GM23248 (cell line): ENCODE data around the gene RAB8B. TPM values are rescaled to one million over a fixed set of nuclear protein-coding genes. Genes with fewer than 3 reads are reported as not detected.
A peak's percentile ranks its signal among the peaks of the same experiment; 100 is the strongest.

Experiments used
- DNase-seq: peaks from one replicate; pipeline ENCODE4 v3.0.0-alpha.2; 2015
- H2AFZ ChIP-seq: fragments of 200-600 bp; sonication (generic); 2 replicates; pipeline ENCODE4 v1.6.1; 2016; ENCODE audit warnings: antibody characterized with exemption
- H3F3A ChIP-seq: fragments of 200-600 bp; sonication (generic); 2 replicates; pipeline ENCODE4 v1.6.1; 2016; ENCODE audit warnings: mild to moderate bottlenecking, antibody characterized with exemption, mixed run types; ENCODE audit not compliant: insufficient read depth
- H3K27ac ChIP-seq: fragments of 200-600 bp; sonication (generic); 2 replicates; pipeline ENCODE4 v1.5.1; 2016; ENCODE audit warnings: mild to moderate bottlenecking
- H3K27me3 ChIP-seq: fragments of 200-600 bp; sonication (generic); replicated peaks from 2 replicates; pipeline ENCODE4 v1.6.1; 2016; ENCODE audit warnings: mild to moderate bottlenecking; ENCODE audit not compliant: insufficient read depth
- H3K36me3 ChIP-seq: fragments of 200-600 bp; sonication (generic); 2 replicates; pipeline ENCODE4 v1.6.1; 2016; ENCODE audit warnings: low read depth, mild to moderate bottlenecking
- H3K4me1 ChIP-seq: fragments of 200-600 bp; sonication (generic); 2 replicates; pipeline ENCODE4 v1.6.1; 2016; ENCODE audit warnings: mild to moderate bottlenecking; ENCODE audit not compliant: insufficient read depth
- H3K4me2 ChIP-seq: fragments of 200-600 bp; sonication (generic); one replicate; pipeline ENCODE4 v1.6.1; 2016; ENCODE audit warnings: mild to moderate bottlenecking; ENCODE audit not compliant: unreplicated experiment
- H3K4me3 ChIP-seq: fragments of 200-600 bp; sonication (generic); 2 replicates; pipeline ENCODE4 v1.5.1; 2016; ENCODE audit warnings: mild to moderate bottlenecking
- H3K79me2 ChIP-seq: fragments of 200-600 bp; sonication (generic); 2 replicates; pipeline ENCODE4 v1.6.1; 2016; ENCODE audit warnings: mild to moderate bottlenecking; ENCODE audit not compliant: insufficient read depth
- H3K9ac ChIP-seq: fragments of 200-600 bp; sonication (generic); 2 replicates; pipeline ENCODE4 v1.6.1; 2016; ENCODE audit warnings: mild to moderate bottlenecking
- H3K9me2 ChIP-seq: fragments of 200-600 bp; sonication (generic); 2 replicates; pipeline ENCODE4 v1.6.1; 2016; ENCODE audit warnings: mixed run types, mild to moderate bottlenecking, moderate library complexity; ENCODE audit not compliant: insufficient read depth
- H3K9me3 ChIP-seq: fragments of 200-600 bp; sonication (generic); one replicate; pipeline ENCODE4 v1.6.1; 2017; ENCODE audit warnings: low read depth
- H4K20me1 ChIP-seq: fragments of 200-600 bp; sonication (generic); 2 replicates; pipeline ENCODE4 v1.6.0; 2016; ENCODE audit not compliant: insufficient read depth
- EZH2 ChIP-seq: fragments of 200-600 bp; sonication (generic); IDR thresholded peaks from 2 replicates; pipeline ENCODE4 v1.6.1; 2018; ENCODE audit warnings: antibody characterized with exemption, mild to moderate bottlenecking; ENCODE audit not compliant: insufficient read depth, poor library complexity, severe bottlenecking
- EZH2phosphoT487 ChIP-seq: fragments of 200-600 bp; sonication (generic); IDR thresholded peaks from 2 replicates; pipeline ENCODE4 v1.6.1; 2018; ENCODE audit warnings: antibody characterized with exemption, moderate library complexity, mild to moderate bottlenecking, low read depth; ENCODE audit not compliant: insufficient read depth
- WGBS, 2 experiments: methylation state at CpG; one replicate each; pipeline ENCODE4 v1.1.6; 2015 to 2017; ENCODE audit warnings: low lambda C conversion rate in 2 of 2, low coverage in 1 of 2; ENCODE audit errors: missing lambda C conversion rate in 2 of 2; 5-methylcytosine and 5-hydroxymethylcytosine counted together
- in situ Hi-C: fragments of 300-500 bp; cut with MboI; formaldehyde crosslinking; loops from 2 replicates; pipeline ENCODE4 v1.15.0; 2020
- polyA plus RNA-seq: library from polyadenylated mRNA; unstranded; fragments of >200 nt; fragmentation: Nextera tagmentation; extraction: Ambion mirVana; gene quantifications from 2 replicates; pipeline ENCODE4 v1.2.1, GENCODE V29; 2016
- total RNA-seq: library from RNA; depleted of rRNA; stranded (reverse); fragments of >200 nt; shearing (Covaris generic); gene quantifications from 2 replicates; pipeline ENCODE4 v1.2.3, GENCODE V29; 2014

Gene RAB8B
- total and polyA plus RNA-seq, 2 experiments from 2014 or later: 43.6 to 54.3 TPM

DNA sequence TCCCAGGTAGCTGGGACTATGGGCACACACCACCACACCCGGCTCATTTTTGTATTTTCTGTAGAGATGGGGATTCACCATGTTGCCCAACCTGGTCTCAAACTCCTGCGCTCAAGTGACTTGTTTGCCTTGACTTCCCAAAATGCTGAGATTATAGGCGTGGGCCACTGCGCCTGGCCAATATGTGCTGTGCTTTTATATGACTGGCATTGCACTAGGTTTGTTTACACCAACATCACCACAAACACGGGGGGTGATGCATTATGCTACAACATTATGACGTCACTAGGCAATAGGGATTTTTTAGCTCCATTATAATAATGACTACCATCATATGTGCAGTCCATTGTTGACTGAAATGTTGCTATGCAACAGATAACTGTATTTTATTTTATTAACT is 94.9 kb downstream of the RAB8B start:
- no peaks in the 10 kb centered on the region for H4K20me1 ChIP-seq
- H3K9ac ChIP-seq: no peak overlapping the region
- in situ Hi-C loops: no loop called here
- no peak overlapping the region for H2AFZ ChIP-seq
- no peak overlapping the region for H3K4me2 ChIP-seq
- H3K79me2 ChIP-seq: no peaks in the 10 kb centered on the region
- H3K9me2 ChIP-seq: no peaks in the 10 kb centered on the region
- no peaks in the 10 kb centered on the region for H3K9me3 ChIP-seq
- H3K4me3 ChIP-seq: no peak overlapping the region
- H3K27ac ChIP-seq: no peak overlapping the region
- H3K4me1 ChIP-seq: 0 out of 2 replicates have a peak, but pooled peaks cover 14% of the 10 kb centered on the region
- no peak for TF ChIP-seq EZH2phosphoT487
- no peak for TF ChIP-seq EZH2
- whole genome bisulfite sequencing, 2 experiments: 96 to 98% methylated on average over 6 of the region's 6 CpGs
- DNase-seq: no peak
- H3K36me3 ChIP-seq: peaks cover 45% of the 10 kb centered on the region
- H3K27me3 ChIP-seq: no peaks in the 10 kb centered on the region
- H3F3A ChIP-seq: peaks cover 16% of the 10 kb centered on the region

DNA sequence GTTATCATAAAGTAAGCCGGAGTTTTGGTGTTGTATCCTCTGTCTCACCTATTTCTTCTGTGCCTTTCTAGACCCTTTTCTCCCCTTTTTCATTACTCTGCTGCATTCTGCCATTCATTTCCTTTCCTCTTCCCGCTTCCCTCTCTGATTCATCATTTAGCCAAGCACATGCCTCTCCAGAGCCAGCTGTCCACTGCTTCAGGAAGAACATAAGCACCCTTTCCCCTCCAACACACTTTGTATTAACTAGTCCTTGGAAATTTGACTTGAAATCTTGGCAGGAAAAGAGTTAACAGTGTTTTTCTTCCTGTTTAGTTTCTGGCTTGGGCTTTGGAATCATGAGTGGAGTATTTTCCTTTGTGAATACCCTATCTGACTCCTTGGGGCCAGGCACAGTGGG is 97.7 kb downstream of the RAB8B start:
- Histone ChIP-seq H3K27ac (no peak overlapping the region), H3K4me3 (no peak overlapping the region), H3K9ac (no peak overlapping the region), H4K20me1 (no peaks in the 10 kb centered on the region), H3K9me2 (no peaks in the 10 kb centered on the region), H3K4me2 (no peak overlapping the region), H3K9me3 (no peaks in the 10 kb centered on the region), H3K79me2 (no peaks in the 10 kb centered on the region), H2AFZ (no peak overlapping the region), H3K27me3 (no peaks in the 10 kb centered on the region), H3F3A (peaks cover 36% of the 10 kb centered on the region), H3K36me3 (peaks cover 40% of the 10 kb centered on the region), H3K4me1 (peaks cover 35% of the 10 kb centered on the region)
- WGBS, 2 experiments: 55 to 80% methylated on average over 2 of the region's 2 CpGs
- no peak for TF ChIP-seq EZH2
- no peak for TF ChIP-seq EZH2phosphoT487
- peak; percentile 31 for DNase-seq
- in situ Hi-C loops: no loop called here

DNA sequence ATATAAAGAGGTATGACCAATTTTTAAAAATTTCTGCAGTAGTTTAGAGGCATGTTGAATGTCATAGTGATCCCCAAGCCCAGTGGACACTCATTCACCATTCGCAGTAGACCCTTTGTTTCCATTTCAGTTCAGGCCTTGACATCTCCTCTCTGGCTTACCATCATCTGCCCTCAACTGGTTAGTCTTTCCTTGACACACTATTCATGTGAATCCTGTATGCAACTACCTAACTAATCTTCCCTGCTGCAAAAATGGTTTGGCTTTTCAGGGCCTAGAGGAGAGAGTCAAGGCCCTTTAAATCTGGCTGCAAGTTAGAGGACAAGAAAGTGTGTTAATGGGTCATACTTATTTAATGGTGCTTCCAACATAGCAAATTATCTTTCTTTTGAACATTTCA is 98.9 kb downstream of the RAB8B start:
- H3K9me2 ChIP-seq: no peaks in the 10 kb centered on the region
- no peak overlapping the region for H3K27ac ChIP-seq
- H3K27me3 ChIP-seq: no peaks in the 10 kb centered on the region
- H3K4me1 ChIP-seq: peaks cover 39% of the 10 kb centered on the region
- H3K9ac ChIP-seq: no peak overlapping the region
- no peaks in the 10 kb centered on the region for H3K9me3 ChIP-seq
- no peaks in the 10 kb centered on the region for H4K20me1 ChIP-seq
- in situ Hi-C loops: no loop called here
- no peak overlapping the region for H3K4me2 ChIP-seq
- no peak overlapping the region for H3K4me3 ChIP-seq
- no peaks in the 10 kb centered on the region for H3K79me2 ChIP-seq
- WGBS, 2 experiments: 59 to 63% methylated on average over 1 of the region's 1 CpG
- H3F3A ChIP-seq: peaks cover 41% of the 10 kb centered on the region
- no peak for TF ChIP-seq EZH2
- TF ChIP-seq EZH2phosphoT487: no peak
- 0 out of 2 replicates have a peak overlapping the region, but pooled peaks have one; percentile 14 for H2AFZ ChIP-seq
- peaks cover 31% of the 10 kb centered on the region for H3K36me3 ChIP-seq
- DNase-seq: no peak

DNA sequence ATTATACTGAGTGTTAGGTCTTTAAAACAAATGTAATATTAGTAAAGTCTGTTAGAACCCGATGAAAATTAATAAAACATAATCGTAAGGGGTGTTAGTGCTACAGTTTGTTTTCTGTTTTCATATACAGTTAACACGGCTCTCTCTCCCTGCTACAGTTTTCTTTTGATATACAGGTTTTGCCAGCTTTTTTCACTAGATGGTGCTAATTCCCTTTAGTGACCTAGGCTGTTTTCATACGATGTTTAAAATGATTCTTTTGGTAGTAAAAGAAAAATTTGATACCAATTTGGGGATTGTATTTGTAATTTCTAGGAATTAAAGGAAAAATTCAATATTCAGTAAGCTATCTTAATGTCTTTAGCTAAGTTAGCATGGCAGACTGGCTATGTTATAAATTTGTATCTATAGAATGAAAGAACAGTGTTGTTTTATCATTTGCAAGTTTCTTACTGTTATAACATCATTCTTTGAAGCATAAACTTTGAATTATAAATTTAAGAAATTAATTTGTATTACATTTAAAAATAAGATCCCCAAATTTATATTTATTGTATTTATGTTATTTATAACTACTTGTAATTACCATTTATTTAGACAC is 99.5 kb downstream of the RAB8B start:
- 1 to 3% methylated on average over 4 of the region's 4 CpGs for WGBS, 2 experiments
- Histone ChIP-seq H3K4me1 (peaks cover 39% of the 10 kb centered on the region), H4K20me1 (no peaks in the 10 kb centered on the region), H3K79me2 (no peaks in the 10 kb centered on the region), H3F3A (peaks cover 41% of the 10 kb centered on the region), H3K9ac (no peak overlapping the region), H2AFZ (0 out of 2 replicates have a peak overlapping the region, but pooled peaks have one; percentile 14), H3K36me3 (peaks cover 25% of the 10 kb centered on the region), H3K9me3 (no peaks in the 10 kb centered on the region), H3K27me3 (no peaks in the 10 kb centered on the region), H3K27ac (no peak overlapping the region), H3K4me2 (no peak overlapping the region), H3K4me3 (no peak overlapping the region), H3K9me2 (no peaks in the 10 kb centered on the region)
- DNase-seq: peak; percentile 83
- in situ Hi-C loops: no loop called here
- TF ChIP-seq EZH2phosphoT487: no peak

DNA sequence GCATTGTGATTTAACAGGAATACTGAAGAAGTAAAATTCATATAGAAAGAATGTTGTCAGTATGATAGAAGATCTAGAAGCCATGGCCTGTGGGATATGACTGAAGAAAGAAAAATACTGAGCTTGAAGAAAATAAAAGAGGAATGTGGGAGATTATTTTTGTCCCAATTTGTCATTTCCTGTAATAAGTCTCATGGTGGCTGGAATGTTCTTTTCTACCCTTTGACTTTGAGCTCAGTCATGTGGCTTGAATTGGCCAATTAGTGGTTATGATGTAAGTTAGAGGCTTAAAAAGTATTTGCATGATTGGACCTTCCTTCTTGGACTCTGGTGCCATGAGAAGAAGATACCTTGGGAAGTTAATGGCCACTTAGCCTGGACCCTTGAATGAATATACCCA is 102.1 kb downstream of the RAB8B start:
- Histone ChIP-seq H3K4me2 (peak overlapping the region; percentile 44), H3K27me3 (no peaks in the 10 kb centered on the region), H3K9me2 (no peaks in the 10 kb centered on the region), H4K20me1 (no peaks in the 10 kb centered on the region), H3K4me1 (peaks cover 39% of the 10 kb centered on the region), H3F3A (peaks cover 41% of the 10 kb centered on the region), H3K9ac (peak overlapping the region; percentile 15), H3K4me3 (0 out of 2 replicates have a peak overlapping the region, but pooled peaks have one; percentile 4), H3K9me3 (no peaks in the 10 kb centered on the region), H3K27ac (peak overlapping the region; percentile 84), H3K36me3 (0 out of 2 replicates have a peak, but pooled peaks cover 3% of the 10 kb centered on the region), H2AFZ (peak overlapping the region; percentile 25), H3K79me2 (no peaks in the 10 kb centered on the region)
- TF ChIP-seq EZH2phosphoT487 (no peak), EZH2 (no peak)
- in situ Hi-C loops: loop anchor here (5.0 kb wide), 1 partner anchor 111 kb away; no protein-coding TSS in a partner anchor
- DNase-seq: peak; percentile 87
